Left colon (tissue), 2 donors: ENCODE results near the gene COG7. TPM values are rescaled to one million over a fixed set of nuclear protein-coding genes. Genes with fewer than 3 reads are reported as not detected.
"Not testable (repeated sequence)": the region's sequence is repeated elsewhere in the genome, so short reads cannot be mapped to it uniquely, and the experiment has no call there.

Experiments
- ATAC-seq: fragments of 200-7000 bp; cut with Tn5 transposase; one replicate; pipeline ENCODE4 v1.9.1; 2020; ENCODE audit warnings: mild to moderate bottlenecking, moderate library complexity
- DNase-seq, 2 donors: peaks; one replicate each; pipeline ENCODE4 v3.0.0-alpha.2; 2020
- intact Hi-C, 2 donors: fragments of 100-400 bp; cut with DNase I in 1 of 2; cut with micrococcal nuclease in 1 of 2; formaldehyde crosslinking; loops; one replicate each; pipeline versions ENCODE4 v1.11.2 to v1.14.0; 2022; cut with DNase I, micrococcal nuclease
- total RNA-seq, 2 donors: library from RNA; stranded (reverse); fragmentation: NEBNext Ultra II Directional; extraction: Animal tissue kit (Norgen Biotek cat#: 25700); gene quantifications; one replicate each; pipeline ENCODE4 v1.2.1, GENCODE V29; 2021
- donor health status: DM: no; HTN: no; CAD: no.
- donor health status: DM: yes; HTN: yes; CAD: no.

The COG7 gene
- total RNA-seq, 2 donors from 2014 or later, result 29.3 to 42.5 TPM

GRCh38 chr16:23397464-23397863, 55.5 kb downstream of the COG7 start:
- DNase-seq (no peak), ATAC-seq (no peak)
- intact Hi-C loops, result no loop called here

GRCh38 chr16:23395732-23396131, 57.3 kb downstream of the COG7 start:
- no peak for DNase-seq
- no peak for ATAC-seq

GRCh38 chr16:23394141-23394831, 58.7 kb downstream of the COG7 start:
- intact Hi-C loops, result no loop called here
- DNase-seq (no peak), ATAC-seq (no peak)

More at GRCh38 chr16:23395732-23396131, 57.3 kb downstream of the COG7 start:
- intact Hi-C loops, result no loop called here

GRCh38 chr16:23392223-23392600, 60.8 kb downstream of the COG7 start:
- intact Hi-C loops, result no loop called here

GRCh38 chr16:23391381-23392222, 61.4 kb downstream of the COG7 start:
- DNase-seq (no peak), ATAC-seq (no peak)
- intact Hi-C loops, result no loop called here

More at GRCh38 chr16:23392223-23392600, 60.8 kb downstream of the COG7 start:
- ATAC-seq (no peak), DNase-seq (no peak)

- intact Hi-C loops, DNase-seq, ATAC-seq: not testable (repeated sequence)
Observed at GRCh38 chr16:23389936-23390335, 63.1 kb downstream of the COG7 start.

- ATAC-seq, result no peak
- DNase-seq, result no peak
- intact Hi-C loops, result no loop called here
Observed at GRCh38 chr16:23389201-23389600, 63.8 kb downstream of the COG7 start.

- intact Hi-C loops, result no loop called here
- DNase-seq, result no peak
- no peak for ATAC-seq
Observed at GRCh38 chr16:23388786-23389185, 64.2 kb downstream of the COG7 start.

- no peak for ATAC-seq
- intact Hi-C loops, result no loop called here
- no peak for DNase-seq
Observed at GRCh38 chr16:23387666-23388065, 65.3 kb downstream of the COG7 start.

- no peak for DNase-seq
- intact Hi-C loops, result no loop called here
- ATAC-seq, result no peak
Observed at GRCh38 chr16:23385441-23385840, 67.5 kb downstream of the COG7 start.

- ATAC-seq (no peak), DNase-seq (no peak)
- intact Hi-C loops, result no loop called here
Observed at GRCh38 chr16:23384878-23385277, 68.1 kb downstream of the COG7 start.

GRCh38 chr16:23383881-23384280, 69.1 kb downstream of the COG7 start:
- no peak for ATAC-seq
- intact Hi-C loops, result no loop called here
- DNase-seq, result no peak

GRCh38 chr16:23382279-23382678, 70.7 kb downstream of the COG7 start:
- DNase-seq (no peak), ATAC-seq (peak; percentile 9)
- intact Hi-C loops, result no loop called here

GRCh38 chr16:23381702-23382101, 71.3 kb downstream of the COG7 start:
- intact Hi-C loops, ATAC-seq, DNase-seq: not testable (repeated sequence)

- DNase-seq (no peak), ATAC-seq (no peak)
- intact Hi-C loops, result no loop called here
Observed at GRCh38 chr16:23380501-23380951, 72.5 kb downstream of the COG7 start.

GRCh38 chr16:23379707-23380106, 73.3 kb downstream of the COG7 start:
- ATAC-seq (no peak), DNase-seq (no peak)
- intact Hi-C loops, result no loop called here

- intact Hi-C loops, result no loop called here
- ATAC-seq (no peak), DNase-seq (no peak)
Observed at GRCh38 chr16:23378921-23379320, 74.1 kb downstream of the COG7 start.

- no peak for DNase-seq
- intact Hi-C loops, result no loop called here
- ATAC-seq, result no peak
Observed at GRCh38 chr16:23378256-23378655, 74.7 kb downstream of the COG7 start.

- intact Hi-C loops, result no loop called here
- ATAC-seq (no peak), DNase-seq (no peak)
Observed at GRCh38 chr16:23377071-23377931, 75.7 kb downstream of the COG7 start.
